Bone marrow (tissue), 2 donors: ENCODE data around the gene MCCD1.

Source experiments
- DNase-seq, 2 donors: peaks; one replicate each; lab custom pipeline; 2025; lab: John Stamatoyannopoulos, UW

The MCCD1 gene

DNA sequence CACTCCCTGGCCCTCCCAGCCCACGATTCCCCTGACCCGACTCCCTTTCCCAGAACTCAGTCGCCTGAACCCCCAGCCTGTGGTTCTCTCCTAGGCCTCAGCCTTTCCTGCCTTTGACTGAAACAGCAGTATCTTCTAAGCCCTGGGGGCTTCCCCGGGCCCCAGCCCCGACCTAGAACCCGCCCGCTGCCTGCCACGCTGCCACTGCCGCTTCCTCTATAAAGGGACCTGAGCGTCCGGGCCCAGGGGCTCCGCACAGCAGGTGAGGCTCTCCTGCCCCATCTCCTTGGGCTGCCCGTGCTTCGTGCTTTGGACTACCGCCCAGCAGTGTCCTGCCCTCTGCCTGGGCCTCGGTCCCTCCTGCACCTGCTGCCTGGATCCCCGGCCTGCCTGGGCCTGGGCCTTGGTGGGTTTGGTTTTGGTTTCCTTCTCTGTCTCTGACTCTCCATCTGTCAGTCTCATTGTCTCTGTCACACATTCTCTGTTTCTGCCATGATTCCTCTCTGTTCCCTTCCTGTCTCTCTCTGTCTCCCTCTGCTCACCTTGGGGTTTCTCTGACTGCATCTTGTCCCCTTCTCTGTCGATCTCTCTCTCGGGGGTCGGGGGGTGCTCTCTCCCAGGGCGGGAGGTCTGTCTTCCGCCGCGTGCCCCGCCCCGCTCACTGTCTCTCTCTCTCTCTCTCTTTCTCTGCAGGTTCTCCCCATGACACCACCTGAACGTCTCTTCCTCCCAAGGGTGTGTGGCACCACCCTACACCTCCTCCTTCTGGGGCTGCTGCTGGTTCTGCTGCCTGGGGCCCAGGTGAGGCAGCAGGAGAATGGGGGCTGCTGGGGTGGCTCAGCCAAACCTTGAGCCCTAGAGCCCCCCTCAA lies 43.5 kb downstream of the MCCD1 start, which contains the start of gene LTA:
TSS of gene LTA (plus strand) at position 249 of the 871 bp plus-strand sequence. CDS start at position 703, 454 bp downstream.
- no peak for DNase-seq

DNA sequence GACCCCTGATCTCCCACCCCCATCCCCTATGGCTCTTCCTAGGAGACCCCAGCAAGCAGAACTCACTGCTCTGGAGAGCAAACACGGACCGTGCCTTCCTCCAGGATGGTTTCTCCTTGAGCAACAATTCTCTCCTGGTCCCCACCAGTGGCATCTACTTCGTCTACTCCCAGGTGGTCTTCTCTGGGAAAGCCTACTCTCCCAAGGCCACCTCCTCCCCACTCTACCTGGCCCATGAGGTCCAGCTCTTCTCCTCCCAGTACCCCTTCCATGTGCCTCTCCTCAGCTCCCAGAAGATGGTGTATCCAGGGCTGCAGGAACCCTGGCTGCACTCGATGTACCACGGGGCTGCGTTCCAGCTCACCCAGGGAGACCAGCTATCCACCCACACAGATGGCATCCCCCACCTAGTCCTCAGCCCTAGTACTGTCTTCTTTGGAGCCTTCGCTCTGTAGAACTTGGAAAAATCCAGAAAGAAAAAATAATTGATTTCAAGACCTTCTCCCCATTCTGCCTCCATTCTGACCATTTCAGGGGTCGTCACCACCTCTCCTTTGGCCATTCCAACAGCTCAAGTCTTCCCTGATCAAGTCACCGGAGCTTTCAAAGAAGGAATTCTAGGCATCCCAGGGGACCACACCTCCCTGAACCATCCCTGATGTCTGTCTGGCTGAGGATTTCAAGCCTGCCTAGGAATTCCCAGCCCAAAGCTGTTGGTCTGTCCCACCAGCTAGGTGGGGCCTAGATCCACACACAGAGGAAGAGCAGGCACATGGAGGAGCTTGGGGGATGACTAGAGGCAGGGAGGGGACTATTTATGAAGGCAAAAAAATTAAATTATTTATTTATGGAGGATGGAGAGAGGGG lies 44.7 kb downstream of the MCCD1 start:
- DNase-seq: no peak

DNA sequence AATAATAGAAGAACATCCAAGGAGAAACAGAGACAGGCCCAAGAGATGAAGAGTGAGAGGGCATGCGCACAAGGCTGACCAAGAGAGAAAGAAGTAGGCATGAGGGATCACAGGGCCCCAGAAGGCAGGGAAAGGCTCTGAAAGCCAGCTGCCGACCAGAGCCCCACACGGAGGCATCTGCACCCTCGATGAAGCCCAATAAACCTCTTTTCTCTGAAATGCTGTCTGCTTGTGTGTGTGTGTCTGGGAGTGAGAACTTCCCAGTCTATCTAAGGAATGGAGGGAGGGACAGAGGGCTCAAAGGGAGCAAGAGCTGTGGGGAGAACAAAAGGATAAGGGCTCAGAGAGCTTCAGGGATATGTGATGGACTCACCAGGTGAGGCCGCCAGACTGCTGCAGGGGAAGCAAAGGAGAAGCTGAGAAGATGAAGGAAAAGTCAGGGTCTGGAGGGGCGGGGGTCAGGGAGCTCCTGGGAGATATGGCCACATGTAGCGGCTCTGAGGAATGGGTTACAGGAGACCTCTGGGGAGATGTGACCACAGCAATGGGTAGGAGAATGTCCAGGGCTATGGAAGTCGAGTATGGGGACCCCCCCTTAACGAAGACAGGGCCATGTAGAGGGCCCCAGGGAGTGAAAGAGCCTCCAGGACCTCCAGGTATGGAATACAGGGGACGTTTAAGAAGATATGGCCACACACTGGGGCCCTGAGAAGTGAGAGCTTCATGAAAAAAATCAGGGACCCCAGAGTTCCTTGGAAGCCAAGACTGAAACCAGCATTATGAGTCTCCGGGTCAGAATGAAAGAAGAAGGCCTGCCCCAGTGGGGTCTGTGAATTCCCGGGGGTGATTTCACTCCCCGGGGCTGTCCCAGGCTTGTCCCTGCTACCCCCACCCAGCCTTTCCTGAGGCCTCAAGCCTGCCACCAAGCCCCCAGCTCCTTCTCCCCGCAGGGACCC lies 45.6 kb downstream of the MCCD1 start:
- DNase-seq: no peak

DNA sequence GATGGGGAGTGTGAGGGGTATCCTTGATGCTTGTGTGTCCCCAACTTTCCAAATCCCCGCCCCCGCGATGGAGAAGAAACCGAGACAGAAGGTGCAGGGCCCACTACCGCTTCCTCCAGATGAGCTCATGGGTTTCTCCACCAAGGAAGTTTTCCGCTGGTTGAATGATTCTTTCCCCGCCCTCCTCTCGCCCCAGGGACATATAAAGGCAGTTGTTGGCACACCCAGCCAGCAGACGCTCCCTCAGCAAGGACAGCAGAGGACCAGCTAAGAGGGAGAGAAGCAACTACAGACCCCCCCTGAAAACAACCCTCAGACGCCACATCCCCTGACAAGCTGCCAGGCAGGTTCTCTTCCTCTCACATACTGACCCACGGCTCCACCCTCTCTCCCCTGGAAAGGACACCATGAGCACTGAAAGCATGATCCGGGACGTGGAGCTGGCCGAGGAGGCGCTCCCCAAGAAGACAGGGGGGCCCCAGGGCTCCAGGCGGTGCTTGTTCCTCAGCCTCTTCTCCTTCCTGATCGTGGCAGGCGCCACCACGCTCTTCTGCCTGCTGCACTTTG lies 46.7 kb downstream of the MCCD1 start, which contains the start of gene TNF:
TSS of gene TNF (plus strand) at position 231 of the 567 bp plus-strand sequence. CDS start at position 408, 177 bp downstream.
- DNase-seq: peak in 1 of 2 donors; percentile 41

DNA sequence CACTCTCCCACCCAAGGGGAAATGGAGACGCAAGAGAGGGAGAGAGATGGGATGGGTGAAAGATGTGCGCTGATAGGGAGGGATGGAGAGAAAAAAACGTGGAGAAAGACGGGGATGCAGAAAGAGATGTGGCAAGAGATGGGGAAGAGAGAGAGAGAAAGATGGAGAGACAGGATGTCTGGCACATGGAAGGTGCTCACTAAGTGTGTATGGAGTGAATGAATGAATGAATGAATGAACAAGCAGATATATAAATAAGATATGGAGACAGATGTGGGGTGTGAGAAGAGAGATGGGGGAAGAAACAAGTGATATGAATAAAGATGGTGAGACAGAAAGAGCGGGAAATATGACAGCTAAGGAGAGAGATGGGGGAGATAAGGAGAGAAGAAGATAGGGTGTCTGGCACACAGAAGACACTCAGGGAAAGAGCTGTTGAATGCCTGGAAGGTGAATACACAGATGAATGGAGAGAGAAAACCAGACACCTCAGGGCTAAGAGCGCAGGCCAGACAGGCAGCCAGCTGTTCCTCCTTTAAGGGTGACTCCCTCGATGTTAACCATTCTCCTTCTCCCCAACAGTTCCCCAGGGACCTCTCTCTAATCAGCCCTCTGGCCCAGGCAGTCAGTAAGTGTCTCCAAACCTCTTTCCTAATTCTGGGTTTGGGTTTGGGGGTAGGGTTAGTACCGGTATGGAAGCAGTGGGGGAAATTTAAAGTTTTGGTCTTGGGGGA lies 47.4 kb downstream of the MCCD1 start:
- no peak for DNase-seq

DNA sequence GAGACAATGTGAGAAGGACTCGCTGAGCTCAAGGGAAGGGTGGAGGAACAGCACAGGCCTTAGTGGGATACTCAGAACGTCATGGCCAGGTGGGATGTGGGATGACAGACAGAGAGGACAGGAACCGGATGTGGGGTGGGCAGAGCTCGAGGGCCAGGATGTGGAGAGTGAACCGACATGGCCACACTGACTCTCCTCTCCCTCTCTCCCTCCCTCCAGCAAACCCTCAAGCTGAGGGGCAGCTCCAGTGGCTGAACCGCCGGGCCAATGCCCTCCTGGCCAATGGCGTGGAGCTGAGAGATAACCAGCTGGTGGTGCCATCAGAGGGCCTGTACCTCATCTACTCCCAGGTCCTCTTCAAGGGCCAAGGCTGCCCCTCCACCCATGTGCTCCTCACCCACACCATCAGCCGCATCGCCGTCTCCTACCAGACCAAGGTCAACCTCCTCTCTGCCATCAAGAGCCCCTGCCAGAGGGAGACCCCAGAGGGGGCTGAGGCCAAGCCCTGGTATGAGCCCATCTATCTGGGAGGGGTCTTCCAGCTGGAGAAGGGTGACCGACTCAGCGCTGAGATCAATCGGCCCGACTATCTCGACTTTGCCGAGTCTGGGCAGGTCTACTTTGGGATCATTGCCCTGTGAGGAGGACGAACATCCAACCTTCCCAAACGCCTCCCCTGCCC lies 48.3 kb downstream of the MCCD1 start:
- no peak for DNase-seq

DNA sequence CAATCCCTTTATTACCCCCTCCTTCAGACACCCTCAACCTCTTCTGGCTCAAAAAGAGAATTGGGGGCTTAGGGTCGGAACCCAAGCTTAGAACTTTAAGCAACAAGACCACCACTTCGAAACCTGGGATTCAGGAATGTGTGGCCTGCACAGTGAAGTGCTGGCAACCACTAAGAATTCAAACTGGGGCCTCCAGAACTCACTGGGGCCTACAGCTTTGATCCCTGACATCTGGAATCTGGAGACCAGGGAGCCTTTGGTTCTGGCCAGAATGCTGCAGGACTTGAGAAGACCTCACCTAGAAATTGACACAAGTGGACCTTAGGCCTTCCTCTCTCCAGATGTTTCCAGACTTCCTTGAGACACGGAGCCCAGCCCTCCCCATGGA lies 48.8 kb downstream of the MCCD1 start:
- DNase-seq: no peak

DNA sequence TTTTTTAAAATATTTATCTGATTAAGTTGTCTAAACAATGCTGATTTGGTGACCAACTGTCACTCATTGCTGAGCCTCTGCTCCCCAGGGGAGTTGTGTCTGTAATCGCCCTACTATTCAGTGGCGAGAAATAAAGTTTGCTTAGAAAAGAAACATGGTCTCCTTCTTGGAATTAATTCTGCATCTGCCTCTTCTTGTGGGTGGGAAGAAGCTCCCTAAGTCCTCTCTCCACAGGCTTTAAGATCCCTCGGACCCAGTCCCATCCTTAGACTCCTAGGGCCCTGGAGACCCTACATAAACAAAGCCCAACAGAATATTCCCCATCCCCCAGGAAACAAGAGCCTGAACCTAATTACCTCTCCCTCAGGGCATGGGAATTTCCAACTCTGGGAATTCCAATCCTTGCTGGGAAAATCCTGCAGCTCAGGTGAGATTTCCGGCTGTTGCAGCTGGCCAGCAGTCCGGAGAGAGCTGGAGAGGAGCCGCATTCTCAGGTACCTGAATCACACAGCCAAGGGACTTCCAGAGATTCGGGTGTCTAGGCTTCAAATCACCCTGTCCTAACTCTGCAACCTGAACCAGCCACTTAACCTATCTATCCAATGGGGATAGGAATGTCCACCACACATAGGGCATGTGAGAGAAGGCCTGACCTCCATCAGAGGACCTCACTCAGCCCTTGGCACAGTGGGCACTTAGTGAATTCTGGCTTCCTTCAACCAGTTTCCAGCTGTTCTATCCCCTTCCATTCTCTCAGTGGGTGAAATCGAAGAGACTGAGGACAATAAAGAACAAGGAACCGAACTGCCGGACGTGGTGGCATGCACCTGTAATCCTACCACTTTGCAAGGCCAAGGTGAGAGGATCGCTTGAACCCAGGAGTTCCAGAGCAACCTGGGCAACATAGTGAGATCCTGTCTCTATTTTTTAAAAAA lies 49.7 kb downstream of the MCCD1 start:
- DNase-seq: no peak

DNA sequence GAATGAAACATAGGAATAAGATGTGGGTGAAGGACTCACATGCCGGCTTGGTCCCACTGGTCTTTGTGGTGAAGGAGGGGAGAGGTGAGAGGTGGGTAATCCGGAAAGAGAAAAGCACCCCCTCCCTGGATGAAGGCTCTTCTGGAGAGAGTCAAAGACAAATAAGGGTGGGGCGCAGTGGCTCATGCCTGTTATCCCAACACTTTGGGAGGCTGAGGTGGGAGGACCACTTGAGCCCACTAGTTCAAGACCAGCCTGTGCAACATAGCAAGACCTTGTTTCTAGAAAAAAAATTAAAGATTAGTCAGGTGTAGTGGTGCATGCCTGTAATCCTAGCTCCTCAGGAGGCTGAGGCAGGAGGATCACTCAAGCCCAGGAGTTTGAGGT lies 50.4 kb downstream of the MCCD1 start:
- DNase-seq: no peak
